CD4-positive, alpha-beta memory T cell (primary cell): Measurements from ENCODE around the gene TLL1. TPM values are rescaled to one million over a fixed set of nuclear protein-coding genes. Genes with fewer than 3 reads are reported as not detected.

Source experiments
- CTCF ChIA-PET: fragments of 350-600 bp; sonication (Branson Sonifier 250); formaldehyde crosslinking; loops from one replicate; lab custom pipeline; 2021; ENCODE audit warnings: inconsistent platforms; ENCODE audit not compliant: partially characterized antibody; lab: Charles Lee
- POLR2A ChIA-PET: fragments of 350-600 bp; sonication (Branson Sonifier 250); formaldehyde crosslinking; loops from one replicate; lab custom pipeline; 2021; ENCODE audit not compliant: partially characterized antibody; lab: Charles Lee
- DNase-seq, 5 donors: peaks; one replicate each; pipeline versions ENCODE4 v3.0.0 to v3.0.0-alpha.2; 2020 to 2022; ENCODE audit warnings: mixed read lengths in 1 of 5
- H3K27ac ChIP-seq: one replicate; pipeline ENCODE4 v1.7.0; 2013; ENCODE audit warnings: low read depth, low read length
- H3K27me3 ChIP-seq: 2 replicates; pipeline ENCODE4 v1.7.0; 2013; ENCODE audit warnings: mild to moderate bottlenecking, low read length, moderate library complexity; ENCODE audit not compliant: insufficient read depth
- H3K36me3 ChIP-seq: 2 replicates; pipeline ENCODE4 v1.7.0; 2013; ENCODE audit warnings: mild to moderate bottlenecking, low read length, moderate library complexity; ENCODE audit not compliant: insufficient read depth
- H3K4me1 ChIP-seq: 2 replicates; pipeline ENCODE4 v1.7.0; 2013; ENCODE audit warnings: mild to moderate bottlenecking, low read length, moderate library complexity; ENCODE audit not compliant: insufficient read depth
- H3K4me3 ChIP-seq, 2 donors: one replicate each; pipeline ENCODE4 v1.7.0; 2013; ENCODE audit warnings: low read length in 2 of 2, mild to moderate bottlenecking in 1 of 2
- H3K9me3 ChIP-seq, 2 donors: one replicate each; pipeline ENCODE4 v1.7.0; 2013; ENCODE audit warnings: low read length in 2 of 2, control low read depth in 1 of 2; ENCODE audit not compliant: control insufficient read depth in 1 of 2
- H3K27ac Mint-ChIP-seq, 7 donors: one replicate each; pipeline ENCODE4 v1.8.0; 2020 to 2021; ENCODE audit warnings: mixed read lengths in 7 of 7, mild to moderate bottlenecking in 6 of 7, inconsistent platforms in 3 of 7, moderate library complexity in 3 of 7
- H3K27me3 Mint-ChIP-seq, 2 donors: one replicate each; pipeline ENCODE4 v1.8.0; 2020 to 2021; ENCODE audit warnings: mixed read lengths in 2 of 2
- H3K36me3 Mint-ChIP-seq, 2 donors: one replicate each; pipeline ENCODE4 v1.8.0; 2020 to 2021; ENCODE audit warnings: mixed read lengths in 2 of 2, inconsistent platforms in 1 of 2, mild to moderate bottlenecking in 1 of 2
- H3K4me1 Mint-ChIP-seq, 4 donors: one replicate each; pipeline ENCODE4 v1.8.0; 2020 to 2021; ENCODE audit warnings: mixed read lengths in 4 of 4, mild to moderate bottlenecking in 1 of 4
- H3K4me3 Mint-ChIP-seq, 8 donors: one replicate each; pipeline ENCODE4 v1.8.0; 2020 to 2021; ENCODE audit warnings: mixed read lengths in 8 of 8, mild to moderate bottlenecking in 7 of 8, moderate library complexity in 6 of 8, inconsistent platforms in 3 of 8
- H3K9me3 Mint-ChIP-seq, 8 donors: one replicate each; pipeline ENCODE4 v1.8.0; 2020 to 2021; ENCODE audit warnings: mixed read lengths in 8 of 8, mild to moderate bottlenecking in 5 of 8, inconsistent platforms in 3 of 8, moderate library complexity in 1 of 8
- intact Hi-C: fragments of 100-400 bp; cut with micrococcal nuclease; formaldehyde crosslinking; loops from one replicate; pipeline ENCODE4 v1.15.1; 2023
- polyA plus RNA-seq, 2 donors: library from polyadenylated mRNA; unstranded; fragments of 300-500 nt; fragmentation: Illumina TruSeq; gene quantifications; one replicate each; pipeline ENCODE4 v1.2.3, GENCODE V29; 2021
- total RNA-seq, 2 experiments: library from RNA; stranded (reverse); gene quantifications; one replicate each; pipeline ENCODE4 v1.2.3, GENCODE V29; 2021

Gene TLL1
- total and polyA plus RNA-seq, 4 experiments from 2014 or later, result not detected

DNA sequence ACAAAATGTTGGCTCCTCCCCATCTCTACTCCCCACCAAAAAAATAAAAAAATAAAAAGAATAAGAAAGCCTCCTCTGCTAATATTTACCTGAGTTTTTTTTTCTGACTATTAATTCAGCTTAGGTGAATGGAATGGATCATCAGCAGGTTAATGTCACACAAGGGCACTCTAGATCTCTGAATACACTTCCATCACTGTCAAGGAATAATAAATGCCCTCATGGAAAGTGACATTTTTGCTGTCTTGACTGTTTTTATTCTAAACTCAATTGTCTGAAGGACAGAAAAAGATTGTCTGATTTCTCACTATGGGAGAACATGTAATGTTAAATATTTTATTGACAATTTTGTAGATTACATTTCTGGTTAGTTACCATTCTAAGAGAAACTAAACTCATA is 30.4 kb upstream of the TLL1 start:
- H3K27ac Mint-ChIP-seq, result no peak overlapping the region

DNA sequence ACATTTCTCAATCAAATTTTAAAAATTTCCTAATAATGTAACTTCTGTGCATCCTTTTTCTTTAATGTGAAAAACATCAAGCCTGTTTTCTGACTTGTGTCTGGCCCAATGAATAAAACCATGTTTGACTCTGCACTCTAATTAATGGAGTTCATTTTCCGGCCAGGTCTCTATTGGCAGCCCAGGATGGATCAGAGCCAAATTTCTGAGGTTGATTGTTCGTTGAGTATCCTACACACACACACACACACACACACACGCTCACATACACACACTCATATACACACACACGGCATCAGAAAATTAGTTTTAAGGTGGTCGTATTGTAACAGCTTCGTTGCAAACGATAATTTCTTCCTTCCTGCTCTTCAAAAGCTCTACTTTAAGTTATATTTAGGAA is 28.9 kb upstream of the TLL1 start:
- H3K9me3 ChIP-seq, result no peaks in the 10 kb centered on the region
- intact Hi-C loops, result no loop called here
- POLR2A ChIA-PET, result no interaction called here
- no peaks in the 10 kb centered on the region for H3K27me3 ChIP-seq
- Mint-ChIP-seq H3K9me3 (peaks cover 0 to 4% (median 0%) of the 10 kb centered on the region in 8 donors), H3K27ac (no peak overlapping the region), H3K4me3 (no peak overlapping the region), H3K36me3 (no peaks in the 10 kb centered on the region), H3K27me3 (no peaks in the 10 kb centered on the region), H3K4me1 (no peaks in the 10 kb centered on the region)
- DNase-seq, result no peak
- H3K36me3 ChIP-seq, result no peaks in the 10 kb centered on the region
- CTCF ChIA-PET, result no interaction called here
- H3K4me3 ChIP-seq, result no peak overlapping the region
- H3K27ac ChIP-seq, result no peak overlapping the region
- no peaks in the 10 kb centered on the region for H3K4me1 ChIP-seq

More for the DNA sequence above, 30.4 kb upstream of the TLL1 start:
- Histone ChIP-seq H3K9me3 (no peaks in the 10 kb centered on the region), H3K27me3 (no peaks in the 10 kb centered on the region), H3K4me1 (no peaks in the 10 kb centered on the region), H3K27ac (no peak overlapping the region), H3K36me3 (no peaks in the 10 kb centered on the region), H3K4me3 (no peak overlapping the region)
- intact Hi-C loops, result no loop called here
- Mint-ChIP-seq H3K36me3 (no peaks in the 10 kb centered on the region), H3K4me3 (no peak overlapping the region), H3K4me1 (no peaks in the 10 kb centered on the region), H3K27me3 (no peaks in the 10 kb centered on the region), H3K9me3 (peaks cover 0 to 4% (median 0%) of the 10 kb centered on the region in 8 donors)
- ChIA-PET CTCF (no interaction called here), POLR2A (no interaction called here)
- DNase-seq, result no peak

DNA sequence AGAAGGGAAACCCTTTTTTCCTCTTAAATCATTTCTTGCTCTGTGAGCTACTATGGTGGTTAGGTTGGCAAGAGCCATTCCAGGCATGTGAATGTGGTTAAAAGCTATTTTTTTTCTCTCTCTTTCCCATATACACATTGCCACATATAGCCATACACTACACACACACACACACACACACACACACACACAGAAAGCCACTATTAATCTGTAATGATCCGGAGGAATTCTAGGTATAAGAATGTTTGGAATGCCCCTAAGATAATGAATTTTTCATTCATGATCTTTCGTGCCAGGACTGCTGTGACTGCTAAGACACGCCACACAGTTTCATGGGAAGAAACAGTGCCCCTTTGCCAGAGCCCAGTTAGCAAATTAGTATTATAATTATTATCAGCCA is 21.8 kb upstream of the TLL1 start:
- Histone ChIP-seq H3K9me3 (no peaks in the 10 kb centered on the region), H3K4me3 (no peak overlapping the region), H3K36me3 (no peaks in the 10 kb centered on the region), H3K4me1 (no peaks in the 10 kb centered on the region), H3K27ac (no peak overlapping the region), H3K27me3 (no peaks in the 10 kb centered on the region)
- Mint-ChIP-seq H3K27ac (no peak overlapping the region), H3K9me3 (peaks cover 0 to 3% (median 0%) of the 10 kb centered on the region in 8 donors), H3K4me3 (no peak overlapping the region), H3K4me1 (no peaks in the 10 kb centered on the region), H3K36me3 (no peaks in the 10 kb centered on the region), H3K27me3 (no peaks in the 10 kb centered on the region)
- POLR2A ChIA-PET, result no interaction called here
- CTCF ChIA-PET, result no interaction called here
- intact Hi-C loops, result no loop called here
- no peak for DNase-seq

DNA sequence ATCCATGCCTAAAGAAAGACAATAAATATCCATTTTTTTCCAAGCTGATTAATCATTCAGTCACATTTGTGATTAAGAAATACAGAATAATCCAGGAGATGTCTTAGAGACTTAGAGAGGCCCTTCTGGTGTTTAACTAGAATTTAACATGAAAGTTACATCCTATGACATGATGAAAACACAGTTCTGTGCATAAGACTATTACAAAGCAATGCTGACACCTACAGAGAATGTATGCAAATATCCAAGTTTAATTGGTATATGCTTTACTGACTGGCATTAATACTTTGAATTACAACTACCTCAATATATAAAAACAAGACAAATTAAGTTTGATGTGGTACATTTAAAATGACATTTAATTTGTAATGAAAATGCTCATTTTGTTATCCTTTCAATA is 17.8 kb upstream of the TLL1 start:
- Histone ChIP-seq H3K4me1 (no peaks in the 10 kb centered on the region), H3K36me3 (no peaks in the 10 kb centered on the region), H3K27ac (no peak overlapping the region), H3K27me3 (no peaks in the 10 kb centered on the region), H3K4me3 (no peak overlapping the region), H3K9me3 (no peaks in the 10 kb centered on the region)
- H3K27me3 Mint-ChIP-seq, result peaks cover 0 to 2% of the 10 kb centered on the region in 2 donors
- no peak for DNase-seq
- H3K36me3 Mint-ChIP-seq, result no peaks in the 10 kb centered on the region
- CTCF ChIA-PET, result no interaction called here
- H3K4me3 Mint-ChIP-seq, result no peak overlapping the region
- no peak overlapping the region for H3K27ac Mint-ChIP-seq
- POLR2A ChIA-PET, result no interaction called here
- intact Hi-C loops, result no loop called here
- H3K4me1 Mint-ChIP-seq, result no peaks in the 10 kb centered on the region
- peaks cover 0 to 2% (median 0%) of the 10 kb centered on the region in 8 donors for H3K9me3 Mint-ChIP-seq

DNA sequence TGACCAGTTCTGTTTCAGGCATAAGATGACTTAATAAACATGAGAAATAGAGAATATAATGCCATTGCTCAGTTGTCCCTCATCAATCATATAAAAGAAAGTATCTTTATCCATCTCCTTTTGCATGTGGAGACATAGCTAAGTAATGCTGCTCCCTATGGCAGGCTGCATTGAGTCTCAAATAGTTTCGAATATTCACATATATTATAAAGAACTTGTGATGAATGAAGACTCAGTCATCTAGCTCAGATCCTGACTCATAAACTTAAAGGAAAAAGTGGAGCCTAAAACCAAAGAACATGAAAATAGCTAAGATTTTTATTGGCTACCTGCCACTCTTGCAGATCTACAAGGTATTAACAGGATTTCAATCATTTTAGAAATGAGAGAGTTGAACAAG is 11.7 kb upstream of the TLL1 start:
- peaks cover 0 to 2% of the 10 kb centered on the region in 2 donors for H3K27me3 Mint-ChIP-seq
- H3K27ac Mint-ChIP-seq, result no peak overlapping the region
- H3K36me3 Mint-ChIP-seq, result no peaks in the 10 kb centered on the region
- Histone ChIP-seq H3K27me3 (no peaks in the 10 kb centered on the region), H3K9me3 (no peaks in the 10 kb centered on the region), H3K4me1 (no peaks in the 10 kb centered on the region), H3K27ac (no peak overlapping the region), H3K4me3 (no peak overlapping the region), H3K36me3 (no peaks in the 10 kb centered on the region)
- no peak overlapping the region for H3K4me3 Mint-ChIP-seq
- ChIA-PET CTCF (no interaction called here), POLR2A (no interaction called here)
- no peaks in the 10 kb centered on the region for H3K4me1 Mint-ChIP-seq
- H3K9me3 Mint-ChIP-seq, result peaks cover 0 to 2% (median 0%) of the 10 kb centered on the region in 8 donors
- intact Hi-C loops, result no loop called here
- DNase-seq, result no peak

DNA sequence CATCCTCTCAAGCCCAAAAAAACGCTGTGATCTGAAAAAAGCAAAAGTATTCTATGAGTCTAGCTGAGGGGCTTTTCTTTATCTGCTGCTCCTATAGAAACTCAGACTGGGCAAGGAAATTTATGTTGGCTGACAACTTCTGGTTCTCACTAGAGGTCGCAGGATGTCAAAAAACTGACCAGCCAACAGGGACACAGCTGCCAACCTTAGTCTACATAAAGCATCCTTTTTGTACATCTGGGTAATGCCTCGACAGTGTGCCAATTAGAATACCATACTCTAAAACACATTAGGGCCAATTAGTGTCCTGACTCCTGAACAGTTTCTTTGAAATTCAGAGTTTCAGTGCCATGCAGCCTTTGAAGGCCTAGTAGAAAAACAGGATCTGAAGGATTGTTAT is 8.8 kb upstream of the TLL1 start:
- H3K4me1 Mint-ChIP-seq, result no peaks in the 10 kb centered on the region
- H3K27me3 Mint-ChIP-seq, result peaks cover 0 to 2% of the 10 kb centered on the region in 2 donors
- H3K4me3 Mint-ChIP-seq, result no peak overlapping the region
- Histone ChIP-seq H3K4me3 (no peak overlapping the region), H3K36me3 (no peaks in the 10 kb centered on the region), H3K4me1 (no peaks in the 10 kb centered on the region), H3K9me3 (no peaks in the 10 kb centered on the region), H3K27me3 (no peaks in the 10 kb centered on the region), H3K27ac (no peak overlapping the region)
- CTCF ChIA-PET, result no interaction called here
- peaks cover 0 to 2% (median 0%) of the 10 kb centered on the region in 8 donors for H3K9me3 Mint-ChIP-seq
- POLR2A ChIA-PET, result no interaction called here
- intact Hi-C loops, result no loop called here
- H3K36me3 Mint-ChIP-seq, result no peaks in the 10 kb centered on the region
- no peak for DNase-seq
- H3K27ac Mint-ChIP-seq, result no peak overlapping the region

DNA sequence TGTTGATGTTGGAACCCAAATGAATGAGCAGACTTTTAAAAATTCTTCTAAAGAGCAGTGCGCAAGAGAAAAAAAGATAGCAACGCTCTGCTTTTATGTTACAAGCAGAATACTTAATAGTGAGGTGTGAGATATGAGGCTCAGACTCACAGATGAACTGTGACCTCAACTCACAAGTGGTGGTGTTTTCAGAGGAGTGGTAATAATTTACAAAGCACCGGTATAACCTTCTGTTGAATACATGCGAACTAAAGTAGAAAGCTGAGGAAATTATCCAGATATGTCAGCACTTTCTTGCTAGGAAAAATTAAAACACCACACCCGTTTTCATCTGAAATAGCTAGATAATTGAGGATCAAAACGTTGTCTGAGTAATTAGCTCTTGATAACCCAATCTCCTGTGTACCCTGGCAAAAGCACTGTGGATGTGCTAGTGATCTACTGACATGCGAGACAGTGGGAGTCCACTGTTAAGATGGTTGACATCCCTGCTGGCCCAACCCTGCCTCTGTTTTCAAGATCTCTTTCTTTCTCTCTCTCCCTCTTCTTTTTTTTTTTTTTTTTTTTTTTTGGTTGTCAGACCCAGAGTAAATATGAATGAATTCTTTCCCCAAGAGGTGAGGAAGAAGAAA is 6.9 kb upstream of the TLL1 start:
- Mint-ChIP-seq H3K9me3 (no peaks in the 10 kb centered on the region), H3K36me3 (no peaks in the 10 kb centered on the region), H3K27ac (no peak overlapping the region), H3K4me1 (no peaks in the 10 kb centered on the region), H3K4me3 (no peak overlapping the region), H3K27me3 (peaks cover 2% of the 10 kb centered on the region in 2 donors)
- Histone ChIP-seq H3K27me3 (no peaks in the 10 kb centered on the region), H3K4me3 (no peak overlapping the region), H3K9me3 (no peaks in the 10 kb centered on the region), H3K4me1 (no peaks in the 10 kb centered on the region), H3K36me3 (no peaks in the 10 kb centered on the region), H3K27ac (no peak overlapping the region)
- CTCF ChIA-PET, result no interaction called here
- no peak for DNase-seq
- POLR2A ChIA-PET, result no interaction called here
- intact Hi-C loops, result no loop called here
